ENCODE measurements around the gene DNAH10. TPM values are rescaled to one million over a fixed set of nuclear protein-coding genes. Genes with fewer than 3 reads are reported as not detected.
"Not testable (repeated sequence)": the region's sequence is repeated elsewhere in the genome, so short reads cannot be mapped to it uniquely, and the experiment has no call there.

Gene DNAH10
- total RNA-seq, 1 donor from 2014 or later = under 0.01 TPM

DNA sequence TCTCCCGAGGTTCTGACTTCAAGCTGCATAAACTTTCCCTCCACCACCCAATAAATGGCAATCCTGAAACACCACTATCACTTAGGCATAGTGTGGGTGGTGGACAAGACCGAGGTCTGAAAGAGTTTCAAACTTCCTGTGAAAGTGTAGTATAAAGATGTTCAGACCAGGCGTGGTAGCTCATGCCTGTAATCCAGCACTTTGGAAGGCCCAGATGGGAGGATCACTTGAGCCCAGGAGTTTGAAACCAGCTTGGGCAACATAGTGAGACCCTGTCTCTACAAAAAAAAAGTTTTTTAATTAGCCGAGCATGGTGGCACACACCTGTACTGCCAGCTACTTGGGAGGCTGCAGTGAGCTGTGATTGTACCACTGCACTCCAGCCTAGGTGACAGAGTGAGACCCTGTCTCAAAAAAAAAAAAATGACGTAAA is 148.7 kb downstream of the DNAH10 start:
- no peak overlapping the region for H3K4me3 ChIP-seq (ENCODE audit: low read depth, low read length)
- no peaks in the 10 kb centered on the region for H3K36me3 ChIP-seq (ENCODE audit: control insufficient read depth, insufficient read depth, low read length)
- TF ChIP-seq CTCF (IDR thresholded peaks at IDR 0.05; ENCODE audit: insufficient read depth, low read length, severe bottlenecking) = no peak
- no peak for DNase-seq (ENCODE audit: low read depth)
- peaks cover 6% of the 10 kb centered on the region for H3K27me3 ChIP-seq (ENCODE audit: control insufficient read depth, insufficient read depth, low read length)
- no peak for FAIRE-seq

DNA sequence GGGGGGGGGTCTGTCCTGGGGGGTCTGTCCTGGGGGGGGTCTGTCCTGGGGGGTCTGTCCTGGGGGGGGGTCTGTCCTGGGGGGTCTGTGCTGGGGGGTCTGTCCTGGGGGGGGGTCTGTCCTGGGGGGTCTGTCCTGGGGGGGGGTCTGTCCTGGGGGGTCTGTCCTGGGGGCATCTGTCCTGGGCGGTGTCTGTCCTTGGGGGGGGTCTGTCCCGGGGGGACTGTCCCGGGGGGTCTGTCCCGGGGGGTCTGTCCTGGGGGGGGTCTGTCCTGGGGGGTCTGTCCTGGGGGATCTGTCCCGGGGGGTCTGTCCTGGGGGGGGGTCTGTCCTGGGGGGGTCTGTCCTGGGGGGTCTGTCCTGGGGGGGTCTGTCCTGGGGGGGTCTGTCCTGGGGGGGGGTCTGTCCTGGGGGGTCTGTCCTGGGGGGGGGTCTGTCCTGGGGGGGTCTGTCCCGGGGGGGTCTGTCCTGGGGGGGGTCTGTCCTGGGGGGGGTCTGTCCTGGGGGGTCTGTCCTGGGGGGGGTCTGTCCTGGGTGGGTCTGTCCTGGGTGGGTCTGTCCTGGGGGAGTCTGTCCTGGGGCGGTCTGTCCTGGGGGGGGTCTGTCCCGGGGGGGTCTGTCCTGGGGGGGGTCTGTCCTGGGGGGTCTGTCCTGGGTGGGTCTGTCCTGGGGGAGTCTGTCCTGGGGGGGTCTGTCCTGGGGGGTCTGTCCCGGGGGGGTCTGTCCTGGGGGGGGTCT is 149.7 kb downstream of the DNAH10 start:
- FAIRE-seq = not testable (repeated sequence)

GRCh38 chr12:123912415-123913380 is 150.6 kb downstream of the DNAH10 start:
- H3K27me3 ChIP-seq (ENCODE audit: control insufficient read depth, insufficient read depth, low read length) = peaks cover 6% of the 10 kb centered on the region
- DNase-seq (ENCODE audit: low read depth) (no peak), FAIRE-seq (no peak)
- no peak overlapping the region for H3K4me3 ChIP-seq (ENCODE audit: low read depth, low read length)
- no peak for TF ChIP-seq CTCF (IDR thresholded peaks at IDR 0.05; ENCODE audit: insufficient read depth, low read length, severe bottlenecking)
- H3K36me3 ChIP-seq (ENCODE audit: control insufficient read depth, insufficient read depth, low read length) = no peaks in the 10 kb centered on the region

More for the DNA sequence above, 149.7 kb downstream of the DNAH10 start:
- not testable (repeated sequence) for H3K36me3 ChIP-seq (ENCODE audit: control insufficient read depth, insufficient read depth, low read length); H3K27me3 ChIP-seq (ENCODE audit: control insufficient read depth, insufficient read depth, low read length); H3K4me3 ChIP-seq (ENCODE audit: low read depth, low read length); DNase-seq (ENCODE audit: low read depth)

DNA sequence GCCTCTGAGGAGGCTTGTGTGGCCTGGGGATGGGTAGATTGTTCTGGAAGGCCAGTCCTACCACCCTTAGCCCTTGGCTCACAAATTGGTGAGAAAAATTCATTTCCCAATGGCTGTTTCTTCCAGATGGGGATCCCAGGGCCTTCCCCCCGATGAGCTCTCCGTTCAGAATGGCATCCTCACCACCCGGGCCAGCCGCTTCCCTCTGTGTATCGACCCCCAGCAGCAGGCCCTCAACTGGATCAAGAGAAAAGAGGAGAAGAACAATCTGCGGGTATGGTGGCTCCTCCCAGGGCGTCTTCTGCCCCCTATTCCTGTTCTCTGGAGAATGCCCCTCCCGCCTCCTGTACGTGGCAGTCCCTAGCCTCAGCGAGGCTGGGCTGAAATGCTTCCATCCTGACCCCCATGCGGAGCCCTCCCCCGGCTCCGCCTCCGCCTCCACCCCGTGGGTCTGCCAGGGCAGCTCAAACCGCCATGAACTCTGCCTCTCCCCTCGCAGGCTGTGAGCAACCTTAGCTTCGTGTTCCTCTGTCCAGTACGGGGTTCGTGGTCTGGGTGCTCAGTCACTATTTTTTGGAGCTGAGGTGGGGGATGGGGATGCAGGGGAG is 152.7 kb downstream of the DNAH10 start:
- FAIRE-seq = no peak
- TF ChIP-seq CTCF (IDR thresholded peaks at IDR 0.05; ENCODE audit: insufficient read depth, low read length, severe bottlenecking) = no peak
- peaks cover 6% of the 10 kb centered on the region for H3K27me3 ChIP-seq (ENCODE audit: control insufficient read depth, insufficient read depth, low read length)
- H3K36me3 ChIP-seq (ENCODE audit: control insufficient read depth, insufficient read depth, low read length) = no peaks in the 10 kb centered on the region
- H3K4me3 ChIP-seq (ENCODE audit: low read depth, low read length) = no peak overlapping the region
- DNase-seq (ENCODE audit: low read depth) = no peak

GRCh38 chr12:123916729-123917128 is 154.6 kb downstream of the DNAH10 start:
- Histone ChIP-seq H3K4me3 (ENCODE audit: low read depth, low read length) (no peak overlapping the region), H3K27me3 (ENCODE audit: control insufficient read depth, insufficient read depth, low read length) (peaks cover 6% of the 10 kb centered on the region), H3K36me3 (ENCODE audit: control insufficient read depth, insufficient read depth, low read length) (no peaks in the 10 kb centered on the region)
- no peak for TF ChIP-seq CTCF (IDR thresholded peaks at IDR 0.05; ENCODE audit: insufficient read depth, low read length, severe bottlenecking)
- FAIRE-seq = no peak
- DNase-seq (ENCODE audit: low read depth) = peak; percentile 88
